Inflammatory macrophage treated with lipopolysaccharide for 1 hour (primary cell): Measurements from ENCODE around the gene FADS3.

Experiments used
- DNase-seq, 2 donors: peaks; one replicate each; pipeline ENCODE4 v3.0.0-alpha.2; 2020 to 2022

Gene FADS3

DNA sequence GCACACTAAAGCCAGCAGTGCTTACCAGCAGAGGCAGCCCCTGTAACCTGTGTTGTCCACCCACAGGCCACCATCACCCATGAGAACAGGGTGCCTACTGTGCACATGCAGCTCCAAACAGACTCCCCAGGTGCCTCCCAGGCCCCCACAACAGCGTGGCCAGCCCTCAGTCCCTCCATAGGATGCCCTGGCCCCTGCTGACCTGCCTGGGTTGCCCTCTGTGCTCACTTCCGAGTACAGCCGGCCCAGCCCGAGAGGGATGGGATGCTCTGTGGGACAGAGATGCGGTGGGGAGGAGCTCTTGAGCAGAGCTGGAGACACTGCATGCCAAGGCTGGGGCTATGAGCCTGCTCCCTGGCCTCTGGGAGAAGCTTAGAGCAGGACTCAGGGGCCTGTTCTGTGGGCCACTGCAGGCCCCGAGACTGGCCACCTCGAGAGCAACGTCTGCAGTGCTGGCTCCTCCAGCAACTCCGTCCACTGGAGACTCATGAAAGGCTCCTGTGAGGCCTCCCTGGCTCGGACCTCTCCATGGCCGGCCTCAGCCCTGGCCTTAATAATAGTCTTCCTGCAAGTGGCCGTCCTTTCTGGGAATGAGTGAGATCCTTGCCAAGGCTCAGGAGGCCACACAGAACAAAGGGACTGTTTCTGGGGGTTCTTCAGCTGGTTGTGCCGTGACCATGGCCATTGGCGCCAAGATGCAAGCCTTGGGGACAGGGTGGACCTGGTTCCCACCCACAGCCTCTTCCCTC is 36.2 kb downstream of the FADS3 start:
- no peak for DNase-seq

DNA sequence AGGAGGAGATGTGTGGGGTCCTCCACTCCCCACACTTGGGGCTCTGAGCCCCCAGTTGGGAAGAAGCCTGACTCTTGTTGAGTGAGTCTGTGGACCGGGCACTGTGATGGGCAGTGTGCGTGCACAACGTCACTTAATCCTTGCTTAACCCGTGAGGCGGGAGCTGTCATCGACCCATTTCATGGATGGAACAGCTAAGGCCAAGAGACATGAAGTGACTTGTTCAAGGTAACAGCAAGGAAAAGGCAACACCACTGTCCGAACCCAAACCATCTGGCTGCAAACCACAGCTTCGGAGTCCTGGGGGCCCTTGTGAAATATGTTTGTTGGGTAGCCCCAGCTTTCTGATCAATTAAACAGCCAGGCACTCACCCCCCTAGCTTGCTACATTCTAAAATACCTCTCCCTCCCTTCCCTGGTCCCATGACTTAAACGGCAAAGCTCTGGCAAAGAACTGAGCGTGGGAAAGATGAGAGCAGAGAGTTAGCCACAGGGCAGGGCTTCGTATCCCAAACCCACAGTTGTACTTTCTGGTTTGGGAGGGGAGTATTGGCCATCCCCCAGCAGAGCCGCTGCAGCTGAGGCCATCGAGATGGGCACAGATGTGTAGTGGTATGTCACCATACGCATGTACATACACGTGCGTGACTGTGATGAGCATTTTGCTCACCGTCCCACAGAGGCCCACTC is 37.0 kb downstream of the FADS3 start:
- no peak for DNase-seq

DNA sequence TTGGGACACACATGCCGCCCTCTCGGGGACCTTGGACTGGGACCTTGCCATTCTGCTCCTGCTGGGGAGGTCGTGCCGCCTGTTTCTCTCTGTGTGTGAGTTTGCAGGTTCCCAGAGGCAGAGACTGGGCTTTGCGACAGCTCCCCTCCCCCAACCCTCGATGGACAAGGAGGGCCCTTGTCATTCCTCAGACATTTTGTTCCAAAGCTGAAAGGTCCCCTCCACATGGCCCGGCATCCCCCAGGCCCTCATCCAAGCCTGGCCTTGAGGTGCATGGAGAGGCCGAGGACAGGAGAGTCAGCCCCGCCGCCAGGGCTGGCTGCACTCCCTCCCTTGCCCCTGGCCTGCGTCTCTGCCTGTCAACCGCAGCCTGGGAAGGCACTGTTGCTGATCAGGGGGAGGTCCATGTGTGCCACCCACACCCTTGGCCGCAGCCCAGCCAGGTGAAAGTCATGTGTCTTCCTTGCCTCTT is 37.6 kb downstream of the FADS3 start:
- DNase-seq, result no peak

DNA sequence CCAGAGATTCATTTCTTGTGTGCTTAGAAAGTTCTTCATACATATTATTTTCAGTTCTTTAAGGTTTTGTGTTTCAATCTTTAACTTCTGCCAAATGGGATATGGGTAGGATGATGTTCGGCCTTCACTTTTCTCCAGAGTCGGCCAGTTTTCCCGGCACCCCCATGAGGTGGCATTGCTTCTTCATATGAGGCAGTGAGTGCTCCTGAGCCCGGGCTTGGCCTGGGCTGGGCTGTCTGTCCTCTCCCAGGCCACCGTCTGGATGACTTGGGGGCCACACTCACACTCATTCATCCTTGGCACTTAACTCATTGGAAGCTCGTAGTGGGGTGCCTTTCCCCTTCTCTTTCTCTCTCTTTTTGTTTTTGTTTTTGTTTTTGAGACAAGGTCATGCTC is 39.4 kb downstream of the FADS3 start:
- DNase-seq, result no peak

DNA sequence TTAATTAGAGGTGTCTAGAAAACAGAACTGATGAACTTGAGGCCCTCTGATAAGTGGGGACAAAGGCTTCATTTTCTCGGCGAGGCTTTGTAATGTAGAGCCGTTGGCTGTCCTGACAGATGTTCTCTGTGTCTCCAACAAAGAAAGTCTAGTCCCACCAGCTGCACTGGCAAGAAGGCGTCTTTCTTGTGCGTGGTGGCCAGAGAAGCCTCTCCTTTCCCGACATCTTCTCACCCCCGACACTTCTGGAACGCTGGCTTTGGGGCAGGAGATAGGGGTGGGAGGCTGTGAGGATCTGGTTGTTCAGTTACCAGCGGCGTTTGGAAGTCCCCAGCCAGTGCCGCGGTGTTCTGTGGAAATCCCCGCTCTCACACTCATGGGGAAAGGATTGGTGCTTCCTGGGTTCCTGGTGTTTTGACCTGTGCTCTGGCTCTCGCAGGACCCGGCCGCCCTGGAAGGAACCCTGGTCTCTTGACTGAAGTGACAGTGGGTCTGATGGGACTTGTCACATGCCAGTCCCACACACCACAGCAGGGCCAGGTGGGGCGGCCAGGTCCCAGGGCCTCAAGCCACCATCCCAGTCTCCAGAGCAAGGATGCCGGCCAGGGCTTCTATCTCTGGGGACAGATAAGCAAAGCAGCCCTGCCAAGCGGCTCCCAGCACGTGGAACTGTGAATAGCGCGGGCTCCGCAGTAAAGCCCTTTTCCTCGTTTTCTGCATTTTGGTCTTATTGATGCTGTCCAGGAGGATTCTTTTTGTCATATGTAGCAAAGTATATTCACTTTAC is 40.0 kb downstream of the FADS3 start:
- DNase-seq, result no peak

DNA sequence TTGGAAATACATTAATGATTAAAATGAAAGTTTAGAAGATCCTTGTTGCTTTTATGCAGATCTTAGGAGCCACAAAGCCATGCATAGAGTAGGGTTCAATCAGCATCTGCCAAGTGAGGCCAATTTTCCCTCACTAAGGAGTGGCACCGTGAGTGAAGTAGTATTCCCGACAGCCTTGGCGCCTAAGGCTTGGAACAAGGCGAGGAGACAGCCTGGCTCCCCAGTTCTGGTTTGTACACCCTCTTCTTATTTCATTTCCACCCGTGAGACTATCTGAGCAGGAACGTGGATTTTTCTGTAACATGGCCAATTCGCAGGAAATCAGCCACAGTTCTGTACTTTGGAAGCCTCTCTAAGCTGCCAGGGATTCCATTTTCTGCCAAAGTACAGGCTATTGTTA is 40.7 kb downstream of the FADS3 start:
- DNase-seq, result no peak

DNA sequence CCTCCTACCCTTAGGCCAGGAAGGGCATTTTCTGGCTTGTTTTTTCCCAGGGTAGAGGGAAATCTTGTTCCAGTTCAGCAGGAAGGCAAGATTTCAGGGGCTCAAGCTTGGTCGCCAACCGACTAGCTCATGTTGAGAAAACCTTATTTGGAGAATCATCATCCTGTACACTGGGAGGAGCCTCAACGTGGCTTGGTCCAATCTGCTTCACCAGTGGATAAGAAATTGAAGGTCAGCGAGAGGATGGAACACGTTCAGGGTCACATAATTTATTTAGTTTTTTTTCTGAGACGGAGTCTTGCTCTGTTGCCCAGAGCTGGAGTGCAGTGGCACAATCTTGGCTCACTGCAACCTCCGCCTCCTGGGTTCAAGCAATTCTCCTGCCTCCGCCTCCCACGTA is 42.7 kb downstream of the FADS3 start:
- DNase-seq, result no peak

DNA sequence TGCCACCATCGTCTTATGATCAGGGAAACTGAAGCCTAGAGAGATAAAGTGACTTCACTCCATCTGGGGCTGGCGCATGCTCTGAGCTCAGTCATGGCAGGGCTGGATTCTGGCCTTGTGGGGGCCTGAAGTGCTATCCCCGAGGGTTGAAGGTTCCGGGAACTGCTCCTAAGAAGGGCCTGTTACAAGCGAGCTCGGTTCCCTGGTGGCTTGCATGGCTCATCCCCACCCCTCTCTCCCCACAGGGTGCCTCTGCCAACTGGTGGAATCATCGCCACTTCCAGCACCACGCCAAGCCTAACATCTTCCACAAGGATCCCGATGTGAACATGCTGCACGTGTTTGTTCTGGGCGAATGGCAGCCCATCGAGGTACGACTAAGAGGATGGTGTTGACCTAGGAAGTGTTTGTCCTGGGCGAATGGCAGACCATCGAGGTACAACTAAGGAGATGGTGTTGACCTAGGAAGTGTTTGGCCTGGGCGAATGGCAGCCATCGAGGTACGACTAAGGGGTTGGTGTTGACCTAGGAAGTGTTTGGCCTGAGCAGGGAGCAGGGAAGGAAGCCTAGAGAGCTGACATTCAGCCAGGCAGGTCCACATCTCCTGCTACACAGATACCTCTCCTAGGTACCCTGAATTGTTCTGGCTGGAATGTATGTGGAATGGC is 43.3 kb downstream of the FADS3 start:
- DNase-seq, result no peak

DNA sequence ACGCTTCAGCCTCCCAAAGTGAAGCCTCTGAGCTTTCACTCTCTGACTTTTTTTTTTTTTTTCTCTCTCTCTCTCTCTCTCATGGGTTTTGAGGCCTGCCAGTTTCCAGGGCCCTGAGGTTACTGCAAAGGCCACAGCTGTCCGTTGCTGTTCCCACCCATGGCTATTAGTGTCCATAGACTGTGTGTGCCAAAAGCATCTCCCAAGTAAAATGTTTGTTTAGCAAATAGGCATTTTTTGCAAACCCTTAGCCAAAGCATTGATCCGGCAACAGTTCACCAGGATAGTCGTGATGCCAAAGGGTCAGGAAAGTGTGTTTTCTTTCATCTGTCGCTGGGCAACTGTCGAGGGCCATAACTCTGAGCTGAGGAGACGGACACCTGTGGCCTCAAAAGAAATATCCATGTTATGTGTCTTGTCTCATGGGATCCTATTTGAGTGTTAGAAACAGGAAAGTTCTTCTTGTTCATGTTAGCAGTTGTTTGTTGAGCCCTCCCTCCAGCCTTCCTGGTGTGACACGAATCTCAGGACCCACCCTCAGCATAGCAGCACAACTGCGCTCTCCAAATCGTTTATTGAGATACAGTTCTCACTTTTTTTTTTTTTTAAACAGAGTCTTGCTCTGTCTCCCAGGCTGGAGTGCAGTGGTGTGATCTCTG is 44.9 kb downstream of the FADS3 start:
- DNase-seq, result no peak

DNA sequence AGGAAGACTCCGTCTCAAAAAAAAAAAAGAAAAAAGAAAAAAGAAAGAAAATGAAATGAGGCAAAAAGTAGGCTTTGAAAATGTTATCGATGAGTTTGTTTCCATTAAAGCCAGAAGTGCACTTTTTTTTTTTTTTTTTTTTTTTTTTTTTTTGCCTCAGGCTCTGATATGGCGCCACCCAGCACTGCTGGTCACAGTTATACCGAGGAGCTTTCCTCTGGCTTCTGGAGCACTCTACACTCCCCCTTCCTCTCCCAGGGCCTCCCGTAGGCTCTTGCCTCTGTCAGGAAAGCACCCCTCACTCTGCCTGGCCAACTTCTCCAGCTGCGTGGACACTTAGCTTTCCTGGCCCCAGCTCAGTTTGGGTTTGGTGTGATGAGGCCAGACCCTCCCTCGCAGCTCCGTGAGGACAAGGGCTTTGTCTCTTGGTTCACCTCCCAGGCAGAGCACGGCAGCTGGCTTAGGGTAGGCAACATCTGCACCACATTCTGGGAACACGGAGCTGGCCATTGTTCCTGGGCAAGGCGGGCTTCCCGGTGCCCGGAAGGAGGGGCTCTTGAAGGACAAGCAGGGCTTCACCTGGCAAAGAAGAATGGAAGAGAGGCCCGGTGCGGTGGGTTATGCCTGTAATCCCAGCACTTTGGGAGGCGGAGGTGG is 46.3 kb downstream of the FADS3 start:
- DNase-seq, result no peak

DNA sequence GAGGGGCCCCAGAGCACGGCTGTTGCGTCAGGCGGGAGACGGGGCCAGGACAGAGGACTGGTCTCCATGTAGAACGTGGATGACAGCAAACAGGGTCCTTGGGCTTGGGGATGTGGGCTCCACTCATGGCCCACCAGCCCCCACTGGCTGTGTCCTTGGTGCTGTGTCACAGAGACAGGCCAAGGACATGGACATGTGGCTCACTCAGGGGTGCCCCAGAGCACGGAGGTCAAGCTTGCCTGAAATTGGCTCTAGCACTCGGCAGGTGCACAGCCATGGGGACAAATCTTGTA is 48.9 kb downstream of the FADS3 start:
- no peak for DNase-seq

DNA sequence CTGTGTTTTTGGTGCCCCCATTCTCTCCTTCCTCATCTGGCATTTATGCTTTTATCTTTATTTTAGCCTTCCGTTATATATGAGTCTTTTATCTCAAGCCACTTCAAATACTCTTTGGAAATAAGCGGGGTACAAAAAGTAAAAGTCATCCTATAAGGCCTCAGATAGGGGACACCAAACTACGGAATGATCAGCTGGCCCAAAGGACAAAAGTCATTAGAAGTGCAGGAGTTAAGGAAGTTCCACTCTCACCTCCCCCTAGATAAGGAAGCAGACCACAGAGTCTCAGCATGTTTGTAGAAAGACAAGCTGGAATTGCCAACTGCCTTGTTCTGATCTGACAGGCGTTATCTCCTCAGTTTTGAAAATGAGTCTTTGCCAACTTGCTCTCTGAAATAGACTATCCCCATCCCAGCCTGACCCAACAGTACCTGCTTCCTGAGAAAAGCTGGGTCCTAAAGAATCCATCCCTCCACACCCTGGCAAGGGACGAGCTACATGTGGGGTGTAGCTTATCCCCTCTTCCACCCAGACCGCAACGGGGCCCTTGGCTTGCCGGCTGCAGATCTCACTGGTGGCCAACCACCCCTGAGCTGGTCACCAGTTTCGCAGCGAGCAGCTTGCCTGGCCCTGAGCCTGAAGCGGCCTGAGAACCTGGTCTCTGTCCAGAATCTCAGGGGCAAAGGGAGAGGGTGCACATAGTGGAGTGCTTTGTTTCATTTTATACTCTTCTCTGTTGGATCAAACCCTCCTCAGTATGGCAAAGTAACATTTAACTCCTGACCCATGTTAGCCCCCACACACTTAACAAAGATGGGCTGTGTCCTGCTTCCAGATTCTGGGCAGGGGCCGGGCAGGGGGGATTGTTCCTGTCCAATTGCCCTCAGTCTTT is 49.5 kb downstream of the FADS3 start:
- DNase-seq, result no peak

DNA sequence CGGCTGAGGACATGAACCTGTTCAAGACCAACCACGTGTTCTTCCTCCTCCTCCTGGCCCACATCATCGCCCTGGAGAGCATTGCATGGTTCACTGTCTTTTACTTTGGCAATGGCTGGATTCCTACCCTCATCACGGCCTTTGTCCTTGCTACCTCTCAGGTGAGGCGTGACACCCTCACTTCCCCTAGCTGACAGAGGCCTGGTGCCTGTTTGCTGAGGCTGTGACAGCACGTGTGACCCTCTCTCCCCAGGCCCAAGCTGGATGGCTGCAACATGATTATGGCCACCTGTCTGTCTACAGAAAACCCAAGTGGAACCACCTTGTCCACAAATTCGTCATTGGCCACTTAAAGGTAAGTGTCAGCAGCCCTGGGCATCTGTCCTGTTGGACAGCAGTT is 51.0 kb downstream of the FADS3 start:
- no peak for DNase-seq

DNA sequence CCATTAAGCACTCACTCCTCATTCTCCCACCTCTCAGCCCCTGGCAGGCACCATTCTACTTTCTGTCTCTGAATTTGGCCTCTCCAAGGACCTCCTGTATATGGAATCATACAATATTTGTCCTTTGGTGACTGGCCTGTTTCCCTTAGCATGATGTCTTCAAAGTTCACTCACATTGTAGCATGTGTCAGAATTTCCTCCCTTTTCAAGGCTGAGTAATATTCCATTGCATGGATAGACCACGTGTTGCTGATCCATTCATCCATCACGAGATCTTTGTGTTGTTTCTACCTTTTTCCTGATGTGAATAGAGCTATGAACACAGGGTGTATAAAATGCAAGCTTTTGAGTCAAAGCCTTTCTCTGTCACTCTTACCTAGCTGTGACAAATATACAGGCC is 51.6 kb downstream of the FADS3 start:
- DNase-seq, result no peak

DNA sequence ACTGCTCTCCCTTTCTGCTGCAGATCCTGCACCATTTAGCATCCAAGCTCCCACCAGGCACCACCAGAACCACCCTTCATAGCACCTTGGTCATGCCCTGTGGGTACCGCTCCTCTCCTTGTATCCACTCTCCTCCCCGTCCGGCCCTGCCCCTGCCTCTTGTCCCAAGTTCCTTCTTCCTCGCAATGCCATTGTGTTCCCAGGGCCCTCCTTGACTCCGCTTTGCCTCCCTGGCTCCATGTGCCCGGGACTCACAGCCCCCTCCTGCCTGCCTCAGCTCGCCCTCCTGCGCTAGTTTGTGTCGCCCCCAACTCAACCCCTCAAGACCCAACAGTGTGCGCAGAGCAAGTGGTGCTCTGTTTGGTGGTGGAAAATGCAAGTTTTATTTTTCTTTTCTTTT is 52.4 kb downstream of the FADS3 start:
- DNase-seq, result no peak

DNA sequence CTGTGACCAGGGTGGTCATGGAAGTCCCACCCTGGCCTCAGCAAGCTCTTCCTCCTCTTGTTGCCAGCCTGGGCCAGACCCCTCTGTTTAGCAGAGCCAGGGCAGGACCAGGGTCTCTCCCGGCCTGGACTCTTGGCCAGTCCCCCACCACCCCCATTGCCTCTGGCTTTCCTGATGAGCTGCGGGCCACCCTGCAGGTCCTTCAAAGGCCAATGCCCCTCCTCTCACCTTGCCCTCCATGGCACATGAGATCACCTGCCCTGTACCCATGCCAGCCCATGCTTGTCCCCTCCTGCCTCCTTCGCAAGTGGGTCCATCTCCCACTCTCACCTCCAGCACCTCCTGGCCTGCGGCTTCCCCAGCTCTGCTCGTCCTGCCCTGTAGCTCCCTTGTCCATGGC is 52.8 kb downstream of the FADS3 start:
- no peak for DNase-seq

DNA sequence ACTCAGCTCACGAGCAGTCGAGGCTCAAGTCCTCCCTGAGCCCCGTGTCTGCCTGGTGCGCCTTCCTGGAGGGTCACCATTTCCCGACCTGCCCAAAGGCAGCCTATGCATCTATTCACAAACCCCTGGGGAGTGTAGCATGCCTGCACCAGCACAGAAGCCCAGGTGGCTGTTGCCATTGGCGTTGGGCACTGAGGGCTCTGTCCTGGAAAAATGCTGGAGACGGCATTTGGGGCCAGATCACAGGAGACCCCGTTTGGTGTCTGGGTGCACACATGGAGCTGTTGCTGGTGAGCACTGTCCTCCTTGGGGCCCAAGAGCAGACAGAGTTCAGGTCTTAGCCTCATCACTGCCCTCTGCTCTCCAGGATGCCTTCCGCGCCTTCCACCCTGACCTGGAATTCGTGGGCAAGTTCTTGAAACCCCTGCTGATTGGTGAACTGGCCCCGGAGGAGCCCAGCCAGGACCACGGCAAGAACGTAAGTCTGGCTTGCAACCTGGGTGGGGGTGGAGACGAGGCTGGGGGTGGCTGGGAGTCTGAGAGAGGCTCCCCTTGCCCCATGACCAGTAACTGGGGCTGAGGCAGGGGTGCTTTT is 53.8 kb downstream of the FADS3 start:
- no peak for DNase-seq

DNA sequence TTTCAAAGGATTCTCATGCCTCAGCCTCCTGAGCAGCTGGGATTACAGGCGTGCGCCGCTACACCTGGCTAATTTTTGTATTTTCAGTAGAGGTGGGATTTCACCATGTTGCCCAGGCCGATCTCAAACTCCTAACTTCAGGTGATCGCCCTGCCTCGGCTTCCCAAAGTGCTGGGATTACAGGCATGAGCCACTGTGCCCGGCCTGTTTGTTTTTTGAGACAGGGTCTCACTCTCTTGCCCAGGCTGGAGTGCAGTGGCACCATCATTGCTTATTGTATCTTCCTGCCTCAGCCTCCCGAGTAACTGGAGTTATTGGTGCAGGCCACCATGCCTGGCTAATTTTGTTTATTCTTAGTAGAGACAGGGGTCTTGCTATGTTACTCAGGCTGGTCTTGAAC is 55.2 kb downstream of the FADS3 start:
- DNase-seq, result no peak

DNA sequence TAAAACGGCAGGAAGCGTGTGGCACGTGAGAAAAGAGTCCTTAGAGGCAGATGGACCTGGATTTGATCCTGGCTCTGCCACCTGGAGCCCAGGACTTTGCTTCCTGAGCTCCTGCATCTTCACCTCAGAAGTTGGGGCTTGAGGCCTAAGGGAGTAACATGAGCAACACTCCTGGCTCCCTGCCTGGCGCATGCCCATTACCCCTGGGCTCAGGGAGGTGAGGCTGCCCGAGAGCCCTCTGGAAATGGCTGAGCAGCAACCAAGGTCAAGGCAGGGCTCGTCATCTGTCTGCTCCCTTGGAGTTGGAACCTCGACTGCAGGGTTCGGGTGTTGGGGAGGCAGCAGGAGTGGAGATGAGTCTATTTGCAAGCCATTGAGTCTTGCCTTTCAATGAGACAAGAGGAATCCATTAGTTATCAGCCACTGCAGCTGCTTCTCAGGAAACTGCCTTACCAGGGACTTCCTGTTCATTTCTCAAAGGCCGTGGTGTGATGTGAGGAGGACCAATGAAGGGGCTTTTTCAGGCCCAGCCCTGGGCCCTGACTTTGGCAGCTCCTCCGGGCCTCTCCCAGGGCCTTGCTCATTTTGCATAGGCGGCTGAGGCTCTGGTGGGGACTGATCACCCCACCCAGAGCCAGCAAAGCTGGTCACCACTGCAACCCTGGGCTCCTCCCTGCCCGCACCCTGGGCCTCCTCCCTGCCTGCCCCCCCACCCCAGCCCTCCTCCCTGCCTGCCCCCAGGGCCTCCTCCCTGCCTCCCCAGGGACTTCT is 56.9 kb downstream of the FADS3 start:
- DNase-seq, result peak; percentile 81 to 90

DNA sequence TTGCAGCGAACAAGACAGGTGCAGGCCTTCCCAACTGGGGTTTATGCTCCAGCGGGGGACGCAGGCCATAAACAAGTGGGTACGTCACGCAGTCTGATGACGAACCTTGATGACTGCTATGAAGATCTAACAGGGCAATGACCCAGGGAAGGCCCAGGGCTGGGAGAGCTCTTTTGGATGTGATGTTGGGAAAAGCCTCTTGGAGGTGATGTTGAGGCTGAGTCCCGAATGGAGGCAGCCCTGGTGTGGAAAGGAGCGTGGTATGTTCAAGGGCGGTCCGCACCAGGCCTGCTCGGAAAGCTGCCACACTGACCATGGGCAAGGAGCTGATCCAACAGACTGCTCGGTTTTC is 57.4 kb downstream of the FADS3 start:
- DNase-seq, result no peak
